ENCODE data around the gene TTLL13.

GRCh38 chr15:90205050-90205848, 44.1 kb upstream of the TTLL13 start:
- no peak for TF ChIP-seq ZNF398 (CRISPR knock-in tag; IDR thresholded peaks at IDR 0.05)
- no peak for TF ChIP-seq RBM22 (IDR thresholded peaks at IDR 0.05; ENCODE audit: low read depth, low read length, poor library complexity, severe bottlenecking)
- no peak for TF ChIP-seq ZNF699 (CRISPR knock-in tag; IDR thresholded peaks at IDR 0.05; ENCODE audit: insufficient replicate concordance)
- TF ChIP-seq, protein P1, sequence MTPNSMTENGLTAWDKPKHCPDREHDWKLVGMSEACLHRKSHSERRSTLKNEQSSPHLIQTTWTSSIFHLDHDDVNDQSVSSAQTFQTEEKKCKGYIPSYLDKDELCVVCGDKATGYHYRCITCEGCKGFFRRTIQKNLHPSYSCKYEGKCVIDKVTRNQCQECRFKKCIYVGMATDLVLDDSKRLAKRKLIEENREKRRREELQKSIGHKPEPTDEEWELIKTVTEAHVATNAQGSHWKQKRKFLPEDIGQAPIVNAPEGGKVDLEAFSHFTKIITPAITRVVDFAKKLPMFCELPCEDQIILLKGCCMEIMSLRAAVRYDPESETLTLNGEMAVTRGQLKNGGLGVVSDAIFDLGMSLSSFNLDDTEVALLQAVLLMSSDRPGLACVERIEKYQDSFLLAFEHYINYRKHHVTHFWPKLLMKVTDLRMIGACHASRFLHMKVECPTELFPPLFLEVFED (CRISPR knock-in tag; conservative IDR thresholded peaks at IDR 0.05) = no peak

Data from K562 (cell line).